ENCODE measurements around the gene ARHGAP25.

Gene ARHGAP25

DNA sequence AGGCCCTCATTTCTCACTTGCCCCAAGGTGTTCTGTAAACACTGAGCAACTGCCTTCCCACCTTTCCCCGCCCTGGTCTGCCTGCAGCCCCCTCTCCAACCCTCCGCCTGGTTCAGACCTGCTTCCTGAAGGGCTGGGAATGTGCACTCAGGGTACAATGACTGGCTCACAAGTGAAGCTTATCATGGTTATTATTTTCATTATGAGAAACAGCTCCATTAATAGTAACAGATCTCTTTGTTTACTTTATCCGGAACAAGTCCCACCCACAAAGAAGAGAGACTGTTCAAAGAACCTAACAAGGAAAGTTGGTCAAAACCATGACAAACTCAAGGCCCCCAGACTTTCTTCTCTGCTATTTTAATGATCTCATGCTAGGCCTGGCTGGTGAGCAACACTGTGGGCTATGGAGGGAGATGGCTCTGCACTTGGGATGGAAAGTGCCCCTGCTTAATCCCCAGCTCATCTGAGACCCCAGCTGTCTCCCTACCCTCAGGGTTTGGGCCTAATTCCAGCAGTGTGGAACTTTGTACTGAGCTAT lies 36.7 kb downstream of the ARHGAP25 start:
- no peak overlapping the region for H3K4me3 ChIP-seq (ENCODE audit: low read depth, low read length)
- TF ChIP-seq, protein P1, sequence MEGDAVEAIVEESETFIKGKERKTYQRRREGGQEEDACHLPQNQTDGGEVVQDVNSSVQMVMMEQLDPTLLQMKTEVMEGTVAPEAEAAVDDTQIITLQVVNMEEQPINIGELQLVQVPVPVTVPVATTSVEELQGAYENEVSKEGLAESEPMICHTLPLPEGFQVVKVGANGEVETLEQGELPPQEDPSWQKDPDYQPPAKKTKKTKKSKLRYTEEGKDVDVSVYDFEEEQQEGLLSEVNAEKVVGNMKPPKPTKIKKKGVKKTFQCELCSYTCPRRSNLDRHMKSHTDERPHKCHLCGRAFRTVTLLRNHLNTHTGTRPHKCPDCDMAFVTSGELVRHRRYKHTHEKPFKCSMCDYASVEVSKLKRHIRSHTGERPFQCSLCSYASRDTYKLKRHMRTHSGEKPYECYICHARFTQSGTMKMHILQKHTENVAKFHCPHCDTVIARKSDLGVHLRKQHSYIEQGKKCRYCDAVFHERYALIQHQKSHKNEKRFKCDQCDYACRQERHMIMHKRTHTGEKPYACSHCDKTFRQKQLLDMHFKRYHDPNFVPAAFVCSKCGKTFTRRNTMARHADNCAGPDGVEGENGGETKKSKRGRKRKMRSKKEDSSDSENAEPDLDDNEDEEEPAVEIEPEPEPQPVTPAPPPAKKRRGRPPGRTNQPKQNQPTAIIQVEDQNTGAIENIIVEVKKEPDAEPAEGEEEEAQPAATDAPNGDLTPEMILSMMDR (IDR thresholded peaks at IDR 0.05; ENCODE audit: low read depth, low read length): no peak

DNA sequence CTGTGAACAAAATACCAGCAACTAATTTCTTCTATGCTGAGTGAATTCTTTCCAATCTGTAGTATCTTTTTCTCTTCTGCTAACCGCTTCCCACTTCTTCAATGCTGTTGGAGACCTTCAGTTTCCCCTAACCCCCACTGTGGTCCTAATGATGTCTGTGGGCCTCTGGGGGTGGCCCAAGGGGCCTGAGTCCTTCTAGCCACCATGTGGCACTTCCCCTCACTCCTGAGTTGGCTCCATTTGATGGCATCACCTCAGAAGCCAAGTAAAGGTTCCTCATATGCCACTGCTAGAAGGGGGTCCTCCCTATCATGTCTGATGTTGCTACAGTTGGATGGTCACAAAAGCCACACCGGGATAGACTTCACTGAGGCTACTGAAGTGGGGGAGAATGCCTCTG lies 37.5 kb downstream of the ARHGAP25 start:
- TF ChIP-seq, protein P1 (IDR thresholded peaks at IDR 0.05; ENCODE audit: low read depth, low read length): no peak
- H3K4me3 ChIP-seq (ENCODE audit: low read depth, low read length): no peak overlapping the region

DNA sequence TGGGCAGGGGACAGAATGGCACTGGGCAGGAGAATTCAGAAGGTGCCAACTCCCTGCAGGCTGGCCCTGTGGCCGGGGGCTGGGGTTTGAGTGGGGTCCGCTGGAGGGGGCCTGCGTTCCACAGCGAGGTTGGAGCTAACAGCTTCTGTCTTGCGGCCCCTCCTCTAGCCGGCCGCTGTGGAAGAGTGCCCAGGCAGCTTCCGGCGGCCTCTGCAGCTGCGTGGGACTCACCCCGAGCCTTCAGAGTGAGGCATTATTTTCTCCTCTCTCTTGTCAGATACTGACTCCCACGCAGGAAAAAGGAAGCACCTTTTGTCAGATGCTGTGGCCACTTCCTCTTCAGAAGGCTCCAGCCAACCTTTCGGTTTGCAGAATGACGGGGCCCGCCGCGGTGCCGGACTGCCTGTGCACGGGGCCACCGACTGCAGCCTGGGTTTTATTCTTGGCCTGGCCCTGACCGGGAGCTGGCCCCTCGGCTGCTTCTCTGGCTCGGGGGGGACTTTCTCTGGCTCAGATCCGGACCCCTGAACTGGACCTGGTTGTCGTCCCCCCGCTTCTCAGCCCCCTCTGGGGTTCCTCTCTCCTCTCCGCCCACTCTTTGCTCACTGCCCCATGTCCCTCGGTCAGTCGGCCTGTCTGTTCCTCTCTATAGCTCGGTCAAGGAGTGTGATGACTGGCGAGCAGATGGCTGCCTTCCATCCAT lies 40.1 kb downstream of the ARHGAP25 start:
- TF ChIP-seq, protein P1 (IDR thresholded peaks at IDR 0.05; ENCODE audit: low read depth, low read length): no peak
- no peak overlapping the region for H3K4me3 ChIP-seq (ENCODE audit: low read depth, low read length)

DNA sequence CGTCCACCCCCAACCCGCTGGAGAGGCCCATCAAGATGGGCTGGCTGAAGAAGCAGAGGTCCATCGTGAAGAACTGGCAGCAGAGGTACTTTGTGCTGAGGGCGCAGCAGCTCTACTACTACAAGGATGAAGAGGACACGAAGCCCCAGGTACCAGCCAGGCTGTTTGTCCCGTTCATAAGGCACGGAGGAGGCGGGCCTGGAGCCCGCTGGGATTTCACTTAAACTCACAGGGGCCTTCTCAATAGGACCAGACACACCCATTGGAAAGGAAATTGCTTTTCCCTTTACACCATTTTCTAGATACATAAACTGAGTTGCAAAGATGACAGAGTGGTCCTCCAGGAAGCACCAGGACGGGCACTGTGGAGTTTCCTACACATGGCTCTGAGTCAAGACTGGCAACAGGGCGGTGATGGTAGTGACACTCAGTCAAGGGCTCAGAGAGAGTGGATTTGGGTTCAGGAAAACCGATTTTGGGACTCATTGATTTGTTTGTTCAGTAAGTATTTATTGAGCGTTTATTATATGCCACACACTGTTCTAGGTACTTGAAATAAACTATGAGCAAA lies 40.7 kb downstream of the ARHGAP25 start:
- TF ChIP-seq, protein P1 (IDR thresholded peaks at IDR 0.05; ENCODE audit: low read depth, low read length): no peak
- H3K4me3 ChIP-seq (ENCODE audit: low read depth, low read length): no peak overlapping the region

DNA sequence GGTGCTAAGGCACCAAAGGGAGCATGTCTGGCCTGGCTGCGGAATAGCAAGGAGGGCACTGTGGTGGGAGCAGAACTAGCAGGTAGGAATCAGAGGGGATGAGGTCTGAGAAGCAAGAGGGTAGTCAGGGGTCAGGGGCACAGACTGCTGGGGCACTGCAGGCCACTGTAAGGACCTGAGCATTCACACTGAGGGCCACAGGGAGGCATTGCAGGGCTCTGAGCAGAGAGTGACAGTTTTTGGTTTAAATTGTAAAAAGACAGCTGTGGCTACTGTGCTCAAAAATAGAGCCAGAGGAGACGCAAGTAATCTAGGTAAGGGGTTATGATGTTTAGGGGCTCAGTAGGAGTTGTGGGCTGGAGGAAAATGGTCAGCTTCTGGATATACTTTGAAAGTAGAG lies 41.5 kb downstream of the ARHGAP25 start:
- no peak overlapping the region for H3K4me3 ChIP-seq (ENCODE audit: low read depth, low read length)

DNA sequence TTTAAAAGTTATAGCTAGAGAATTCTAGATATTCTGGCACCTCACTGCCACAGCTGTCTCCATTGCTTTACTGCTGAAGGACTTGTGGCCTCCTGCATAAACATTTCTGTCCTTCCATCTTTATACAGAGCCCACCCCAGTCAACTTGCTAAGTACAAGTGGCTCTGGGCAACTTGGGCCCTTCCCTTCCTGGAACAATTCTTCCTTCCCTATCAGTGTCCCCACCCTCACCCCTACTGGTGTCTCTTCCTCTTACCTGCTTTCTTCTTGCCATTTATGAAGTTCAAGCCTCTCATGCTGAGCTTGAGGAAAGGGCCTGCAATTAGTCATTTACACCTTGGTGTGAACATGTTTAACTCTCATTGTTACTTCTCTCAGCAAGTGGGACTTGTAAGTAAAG lies 45.0 kb downstream of the ARHGAP25 start:
- no peak overlapping the region for H3K4me3 ChIP-seq (ENCODE audit: low read depth, low read length)
- TF ChIP-seq, protein P1 (IDR thresholded peaks at IDR 0.05; ENCODE audit: low read depth, low read length): no peak

More for the DNA sequence above, 41.5 kb downstream of the ARHGAP25 start:
- TF ChIP-seq, protein P1 (IDR thresholded peaks at IDR 0.05; ENCODE audit: low read depth, low read length): no peak

DNA sequence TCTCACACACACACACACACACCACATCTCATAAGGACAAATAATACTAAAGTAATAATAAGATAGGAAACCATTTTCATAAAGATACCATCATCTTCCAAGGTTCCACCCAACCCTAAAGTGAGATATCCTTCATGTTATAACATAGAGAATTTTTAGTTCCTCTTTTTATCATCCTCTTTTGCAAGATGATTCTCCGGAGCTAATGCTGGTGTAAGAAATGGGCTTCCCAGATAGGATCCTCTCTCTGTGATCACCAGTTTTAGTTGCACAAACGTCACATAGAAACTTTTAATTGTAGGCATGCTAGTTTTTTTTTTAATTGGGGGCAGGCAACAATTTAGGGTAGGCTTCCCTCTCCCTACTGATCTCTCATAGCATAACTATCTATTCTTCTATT lies 49.6 kb downstream of the ARHGAP25 start:
- TF ChIP-seq, protein P1 (IDR thresholded peaks at IDR 0.05; ENCODE audit: low read depth, low read length): no peak
- H3K4me3 ChIP-seq (ENCODE audit: low read depth, low read length): no peak overlapping the region
